AG10803 (cell line): ENCODE results near the gene MAP2.
A peak's percentile ranks its signal among the peaks of the same experiment; 100 is the strongest.

Experiments used
- DNase-seq: peaks from one replicate; pipeline ENCODE4 v3.0.0; 2010; ENCODE audit warnings: low read depth
- H3K4me3 ChIP-seq: 2 replicates; pipeline ENCODE4 v1.5.1; 2011; ENCODE audit warnings: mild to moderate bottlenecking, low read length, control low read depth
- CTCF ChIP-seq: conservative IDR thresholded peaks from 2 replicates; pipeline ENCODE4 v1.5.1; 2011; ENCODE audit warnings: mild to moderate bottlenecking, low read length, control low read depth, inconsistent platforms

MAP2 gene

DNA sequence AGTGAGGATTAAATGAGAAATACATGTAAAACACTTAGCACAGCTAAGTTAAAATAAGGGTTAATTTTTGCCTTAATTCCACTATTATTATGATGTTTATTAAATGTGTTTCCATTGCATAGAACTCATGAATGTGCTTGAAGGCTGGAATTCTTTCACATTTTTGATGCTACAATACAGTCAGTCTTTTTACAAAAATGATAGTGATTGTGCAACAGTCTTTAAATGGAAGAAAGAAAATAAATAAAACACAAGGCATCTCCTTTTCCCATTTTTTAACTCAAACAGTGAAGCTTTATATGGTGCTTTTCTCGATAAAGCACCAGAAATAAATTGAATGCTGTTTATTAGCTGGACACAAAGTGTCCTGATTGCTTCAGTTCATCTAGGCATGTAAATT lies 123.9 kb downstream of the MAP2 start:
- no peak overlapping the region for H3K4me3 ChIP-seq
- no peak for DNase-seq
- TF ChIP-seq CTCF: no peak

- no peak overlapping the region for H3K4me3 ChIP-seq
- no peak for DNase-seq
- no peak for TF ChIP-seq CTCF
These were observed 125.7 kb downstream of the MAP2 start for GRCh38 chr2:209549589-209549988.

- H3K4me3 ChIP-seq: no peak overlapping the region
- TF ChIP-seq CTCF: no peak
- DNase-seq: no peak
These were observed 130.1 kb downstream of the MAP2 start for GRCh38 chr2:209553913-209554312.

DNA sequence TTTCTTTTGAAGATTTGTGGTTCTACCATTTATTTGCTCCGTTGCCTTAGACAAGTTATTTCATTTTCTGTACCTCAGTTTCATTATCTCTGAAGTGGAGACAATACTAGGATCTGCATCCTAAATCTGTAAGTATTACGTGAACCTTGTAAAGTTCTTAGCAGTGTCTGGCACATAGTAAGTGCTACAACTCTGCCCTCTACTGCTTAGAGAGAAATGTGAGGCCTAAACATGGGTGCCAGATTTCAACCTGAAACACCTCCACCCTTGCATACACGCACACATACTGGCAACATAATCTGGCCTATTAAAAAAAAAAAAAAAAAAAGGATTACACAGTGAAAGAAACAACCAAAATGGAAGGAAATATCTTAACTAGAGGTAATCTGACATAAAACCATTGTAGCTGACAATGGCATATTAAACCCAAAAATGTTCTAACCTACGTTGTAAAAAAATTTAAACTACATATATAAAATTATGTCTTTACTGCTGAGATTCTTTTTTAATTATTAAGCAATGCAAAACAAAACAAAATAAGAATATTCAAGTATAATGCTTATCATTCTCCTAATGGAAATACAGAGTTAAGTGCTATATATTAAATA lies 132.6 kb downstream of the MAP2 start:
- H3K4me3 ChIP-seq: no peak overlapping the region
- DNase-seq: peak; percentile 54
- peak; percentile 82 for TF ChIP-seq CTCF

GRCh38 chr2:209560911-209561310 lies 137.1 kb downstream of the MAP2 start:
- no peak for DNase-seq
- H3K4me3 ChIP-seq: no peak overlapping the region
- no peak for TF ChIP-seq CTCF

DNA sequence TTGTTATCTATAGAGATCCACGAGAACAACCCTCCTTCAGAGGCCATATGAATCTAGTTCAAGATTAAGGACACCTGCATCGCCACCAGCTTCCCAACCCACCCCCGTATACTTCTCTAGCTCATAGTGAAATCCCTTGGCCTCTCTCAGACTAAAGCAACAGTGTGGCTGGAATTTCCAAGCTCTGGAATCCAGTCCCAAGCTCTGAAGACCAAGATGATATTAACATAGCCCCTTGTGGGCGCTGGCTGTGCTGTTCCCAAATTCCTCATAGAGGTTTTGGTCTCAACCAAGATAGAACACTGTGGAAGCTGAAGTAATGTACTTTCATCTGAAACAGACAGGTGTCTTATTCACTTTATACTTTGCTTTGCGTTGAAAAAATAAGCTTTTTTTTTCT lies 139.6 kb downstream of the MAP2 start:
- DNase-seq: no peak
- no peak overlapping the region for H3K4me3 ChIP-seq
- TF ChIP-seq CTCF: no peak

DNA sequence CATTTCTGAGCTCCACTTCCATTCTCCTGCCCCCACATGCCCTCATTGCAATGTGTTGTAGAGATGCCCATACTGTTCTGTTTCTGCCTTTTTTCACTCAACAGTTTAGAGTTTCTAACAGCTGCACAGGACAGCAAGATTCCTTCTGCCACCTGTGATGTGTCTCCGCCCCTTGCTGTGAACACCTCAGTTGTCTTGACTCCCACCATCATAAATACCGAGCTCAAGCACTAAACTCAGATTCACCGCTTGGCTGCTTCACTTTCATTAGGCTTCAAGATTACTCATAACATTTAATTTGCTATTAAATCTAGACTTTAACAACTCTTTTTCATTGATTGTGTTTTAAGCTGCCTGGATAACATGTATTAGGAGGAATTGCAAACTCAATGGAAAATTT lies 141.0 kb downstream of the MAP2 start:
- DNase-seq: no peak
- no peak overlapping the region for H3K4me3 ChIP-seq
- no peak for TF ChIP-seq CTCF
